Liver (tissue), 9 donors: ENCODE data around the gene RAB27A. TPM values are rescaled to one million over a fixed set of nuclear protein-coding genes. Genes with fewer than 3 reads are reported as not detected.

Experiments
- DNase-seq: peaks from one replicate; pipeline ENCODE4 v3.0.0-alpha.2; 2017; ENCODE audit warnings: low spot score
- H3K27ac ChIP-seq, 2 donors: one replicate each; pipeline ENCODE4 v1.7.0; 2013; ENCODE audit warnings: inconsistent platforms in 2 of 2, low read length in 2 of 2, control low read depth in 1 of 2, low read depth in 1 of 2, mild to moderate bottlenecking in 1 of 2
- H3K27me3 ChIP-seq, 4 donors: one replicate each; pipeline versions ENCODE4 v1.6.1 to v1.7.0; 2013; ENCODE audit warnings: low read length in 3 of 4, inconsistent platforms in 1 of 4, mild to moderate bottlenecking in 1 of 4, moderate library complexity in 1 of 4; ENCODE audit not compliant: control insufficient read depth in 4 of 4, insufficient read depth in 4 of 4
- H3K36me3 ChIP-seq, 4 donors: one replicate each; pipeline versions ENCODE4 v1.6.1 to v1.7.0; 2013; ENCODE audit warnings: low read length in 3 of 4, mild to moderate bottlenecking in 3 of 4, low read depth in 1 of 4, moderate library complexity in 1 of 4; ENCODE audit not compliant: control insufficient read depth in 4 of 4, insufficient read depth in 3 of 4
- H3K4me1 ChIP-seq, 4 donors: one replicate each; pipeline versions ENCODE4 v1.6.1 to v1.7.0; 2013; ENCODE audit warnings: low read length in 3 of 4, mild to moderate bottlenecking in 3 of 4, moderate library complexity in 1 of 4; ENCODE audit not compliant: control insufficient read depth in 4 of 4, insufficient read depth in 4 of 4
- H3K4me3 ChIP-seq, 3 donors: one replicate each; pipeline versions ENCODE4 v1.6.1 to v1.7.0; 2013; ENCODE audit warnings: low read length in 3 of 3, control low read depth in 1 of 3, low read depth in 1 of 3, mild to moderate bottlenecking in 1 of 3
- H3K9ac ChIP-seq, 2 donors: one replicate each; pipeline ENCODE4 v1.7.0; 2013; ENCODE audit warnings: low read length in 2 of 2, mild to moderate bottlenecking in 2 of 2, moderate library complexity in 2 of 2, control low read depth in 1 of 2, low read depth in 1 of 2
- H3K9me3 ChIP-seq, 4 donors: one replicate each; pipeline versions ENCODE4 v1.6.1 to v1.7.0; 2013; ENCODE audit warnings: low read length in 3 of 4; ENCODE audit not compliant: control insufficient read depth in 4 of 4
- EGR1 ChIP-seq, 2 donors: IDR thresholded peaks; 2 replicates each; pipeline ENCODE4 v1.6.1; 2016 to 2018; ENCODE audit warnings: antibody characterized with exemption in 2 of 2, low read depth in 2 of 2
- FOXA1 ChIP-seq: IDR thresholded peaks from 2 replicates; pipeline ENCODE4 v1.6.1; 2016; ENCODE audit warnings: antibody characterized with exemption
- FOXA2 ChIP-seq: IDR thresholded peaks from 2 replicates; pipeline ENCODE4 v1.6.1; 2016; ENCODE audit warnings: antibody characterized with exemption
- GABPA ChIP-seq, 2 donors: IDR thresholded peaks in 1 of 2; conservative IDR thresholded peaks in 1 of 2; 2 replicates each; pipeline ENCODE4 v1.6.1; 2016; ENCODE audit warnings: antibody characterized with exemption in 2 of 2, mild to moderate bottlenecking in 1 of 2, moderate library complexity in 1 of 2
- JUND ChIP-seq, 2 donors: IDR thresholded peaks; 2 replicates each; pipeline ENCODE4 v1.6.1; 2016; ENCODE audit warnings: antibody characterized with exemption in 2 of 2
- RXRA ChIP-seq, 2 donors: IDR thresholded peaks; 2 replicates each; pipeline ENCODE4 v1.6.1; 2017 to 2018; ENCODE audit warnings: antibody characterized with exemption in 2 of 2, mild to moderate bottlenecking in 1 of 2
- SP1 ChIP-seq: IDR thresholded peaks from 2 replicates; pipeline ENCODE4 v1.6.1; 2018; ENCODE audit warnings: antibody characterized with exemption, mild to moderate bottlenecking
- YY1 ChIP-seq: IDR thresholded peaks from 2 replicates; pipeline ENCODE4 v1.6.1; 2016; ENCODE audit warnings: antibody characterized with exemption, mild to moderate bottlenecking
- WGBS: extraction: QIAGEN DNeasy Blood & Tissue Kit; methylation state at CpG from one replicate; pipeline ENCODE4 v1.1.7; 2013; 5-methylcytosine and 5-hydroxymethylcytosine counted together
- polyA plus RNA-seq, 2 donors: library from polyadenylated mRNA; stranded (reverse) in 1 of 2; unstranded in 1 of 2; fragments of 200-250 nt in 1 of 2; fragments of >200 nt in 1 of 2; fragmentation: Nextera tagmentation in 1 of 2; extraction: Ambion mirVana in 1 of 2; gene quantifications; one replicate each; pipeline versions ENCODE4 v1.2.1 to v1.2.3, GENCODE V29; 2013 to 2015
- total RNA-seq, 2 donors: library from RNA; depleted of rRNA; stranded (reverse); fragments of >200 nt; gene quantifications; one replicate each; pipeline ENCODE4 v1.2.3, GENCODE V29; 2014
- TF ChIP-seq, protein P1 (sequence below): IDR thresholded peaks from 2 replicates; pipeline ENCODE4 v1.6.1; 2016; ENCODE audit warnings: antibody characterized with exemption, mild to moderate bottlenecking
- TF ChIP-seq, protein P2 (sequence below): IDR thresholded peaks from 2 replicates; pipeline ENCODE4 v1.6.1; 2016; ENCODE audit warnings: antibody characterized with exemption
- donor health status: healthy.
- donor health status: healthy.
- donor health status: healthy.
- donor health status: healthy.
- donor health status: healthy.

RAB27A gene
- total and polyA plus RNA-seq, 4 donors, result 6.4 to 30.8 (median 24.9) TPM

DNA sequence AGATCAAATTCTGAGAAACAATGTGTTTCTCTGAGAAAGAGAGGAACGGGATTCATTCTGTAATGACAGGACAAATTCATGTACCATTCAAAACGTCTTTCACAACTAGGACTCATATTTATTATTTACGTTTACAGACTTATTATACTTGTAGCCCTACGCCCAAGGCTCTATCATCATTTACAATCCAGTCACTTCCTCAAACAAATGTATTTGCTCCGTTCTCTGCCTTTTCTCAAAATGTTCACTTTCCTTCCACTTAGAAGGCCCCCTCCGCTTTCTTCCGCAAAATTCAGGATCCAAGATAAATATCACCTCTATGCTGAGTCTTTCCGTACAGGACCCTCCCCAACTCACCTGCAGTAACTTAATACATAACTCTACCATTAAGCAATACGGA, 93.6 kb downstream of the RAB27A start:
- Histone ChIP-seq H3K36me3 (peaks cover 0 to 14% (median 7%) of the 10 kb centered on the region in 4 donors), H3K4me1 (peaks cover 5 to 30% (median 20%) of the 10 kb centered on the region in 4 donors), H3K9me3 (no peaks in the 10 kb centered on the region), H3K27ac (peak overlapping the region; percentile 93 to 96), H3K9ac (peak overlapping the region; percentile 88 to 99), H3K4me3 (peak overlapping the region; percentile 81 to 99 (median 91)), H3K27me3 (no peaks in the 10 kb centered on the region)
- TF ChIP-seq, protein P1, sequence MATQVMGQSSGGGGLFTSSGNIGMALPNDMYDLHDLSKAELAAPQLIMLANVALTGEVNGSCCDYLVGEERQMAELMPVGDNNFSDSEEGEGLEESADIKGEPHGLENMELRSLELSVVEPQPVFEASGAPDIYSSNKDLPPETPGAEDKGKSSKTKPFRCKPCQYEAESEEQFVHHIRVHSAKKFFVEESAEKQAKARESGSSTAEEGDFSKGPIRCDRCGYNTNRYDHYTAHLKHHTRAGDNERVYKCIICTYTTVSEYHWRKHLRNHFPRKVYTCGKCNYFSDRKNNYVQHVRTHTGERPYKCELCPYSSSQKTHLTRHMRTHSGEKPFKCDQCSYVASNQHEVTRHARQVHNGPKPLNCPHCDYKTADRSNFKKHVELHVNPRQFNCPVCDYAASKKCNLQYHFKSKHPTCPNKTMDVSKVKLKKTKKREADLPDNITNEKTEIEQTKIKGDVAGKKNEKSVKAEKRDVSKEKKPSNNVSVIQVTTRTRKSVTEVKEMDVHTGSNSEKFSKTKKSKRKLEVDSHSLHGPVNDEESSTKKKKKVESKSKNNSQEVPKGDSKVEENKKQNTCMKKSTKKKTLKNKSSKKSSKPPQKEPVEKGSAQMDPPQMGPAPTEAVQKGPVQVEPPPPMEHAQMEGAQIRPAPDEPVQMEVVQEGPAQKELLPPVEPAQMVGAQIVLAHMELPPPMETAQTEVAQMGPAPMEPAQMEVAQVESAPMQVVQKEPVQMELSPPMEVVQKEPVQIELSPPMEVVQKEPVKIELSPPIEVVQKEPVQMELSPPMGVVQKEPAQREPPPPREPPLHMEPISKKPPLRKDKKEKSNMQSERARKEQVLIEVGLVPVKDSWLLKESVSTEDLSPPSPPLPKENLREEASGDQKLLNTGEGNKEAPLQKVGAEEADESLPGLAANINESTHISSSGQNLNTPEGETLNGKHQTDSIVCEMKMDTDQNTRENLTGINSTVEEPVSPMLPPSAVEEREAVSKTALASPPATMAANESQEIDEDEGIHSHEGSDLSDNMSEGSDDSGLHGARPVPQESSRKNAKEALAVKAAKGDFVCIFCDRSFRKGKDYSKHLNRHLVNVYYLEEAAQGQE, result no peak
- no peak for TF ChIP-seq EGR1 (IDR thresholded peaks at IDR 0.05; ENCODE audit: low read depth in 2 of 2)
- no peak for TF ChIP-seq SP1
- TF ChIP-seq FOXA2, result no peak
- no peak for TF ChIP-seq RXRA (IDR thresholded peaks at IDR 0.05)
- no peak for TF ChIP-seq FOXA1
- TF ChIP-seq, protein P2, sequence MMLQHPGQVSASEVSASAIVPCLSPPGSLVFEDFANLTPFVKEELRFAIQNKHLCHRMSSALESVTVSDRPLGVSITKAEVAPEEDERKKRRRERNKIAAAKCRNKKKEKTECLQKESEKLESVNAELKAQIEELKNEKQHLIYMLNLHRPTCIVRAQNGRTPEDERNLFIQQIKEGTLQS, result no peak
- DNase-seq, result no peak
- WGBS, result 2% methylated on average over 9 of the region's 9 CpGs

DNA sequence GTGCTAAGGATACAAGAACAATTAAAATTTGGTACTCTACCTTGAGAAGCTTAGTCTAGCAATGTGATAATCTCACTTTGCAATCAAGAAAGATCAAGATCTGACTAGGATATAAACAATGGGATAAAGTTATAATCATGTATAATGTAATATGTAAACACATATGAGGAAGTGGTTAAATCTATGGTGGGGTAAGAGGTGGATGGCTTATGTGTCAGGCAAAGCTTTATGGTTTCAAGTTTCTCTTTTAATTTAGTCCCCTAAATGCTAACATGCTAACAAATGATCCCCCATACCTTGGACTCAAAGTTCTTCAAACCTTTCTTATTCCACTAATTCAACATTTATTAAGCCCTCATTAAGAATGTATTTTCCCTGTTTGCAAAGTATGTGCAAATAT, 95.4 kb downstream of the RAB27A start:
- Histone ChIP-seq H3K9ac (no peak overlapping the region), H3K9me3 (no peaks in the 10 kb centered on the region), H3K36me3 (peaks cover 4 to 25% (median 14%) of the 10 kb centered on the region in 4 donors), H3K27me3 (no peaks in the 10 kb centered on the region), H3K4me1 (peaks cover 5 to 30% (median 20%) of the 10 kb centered on the region in 4 donors), H3K4me3 (no peak overlapping the region), H3K27ac (no peak overlapping the region)
- TF ChIP-seq FOXA2 (no peak), RXRA (IDR thresholded peaks at IDR 0.05) (no peak), YY1 (no peak), EGR1 (IDR thresholded peaks at IDR 0.05; ENCODE audit: low read depth in 2 of 2) (no peak)
- TF ChIP-seq, protein P1, result no peak
- no peak for DNase-seq

DNA sequence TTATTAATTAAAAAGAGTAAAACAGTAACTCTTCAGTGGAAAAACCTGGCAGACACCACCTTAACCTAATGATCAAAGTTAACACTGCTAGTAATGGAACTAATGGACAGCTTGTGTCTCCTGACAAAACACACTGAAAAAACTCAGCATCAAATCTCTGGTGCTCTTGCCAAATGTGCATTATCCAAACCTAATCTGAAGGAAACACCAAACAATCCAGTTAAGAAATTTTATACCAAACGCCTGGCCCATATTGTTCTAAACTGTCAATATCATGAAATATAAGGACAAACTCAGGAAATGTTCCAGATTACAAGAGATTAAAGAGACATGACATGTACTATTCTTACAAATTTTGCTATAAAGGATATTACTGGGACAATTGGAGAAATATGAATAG, 103.3 kb downstream of the RAB27A start:
- DNase-seq, result no peak
- H3K9me3 ChIP-seq, result no peaks in the 10 kb centered on the region
- no peaks in the 10 kb centered on the region for H3K4me1 ChIP-seq
- no peak for TF ChIP-seq GABPA (IDR thresholded peaks at IDR 0.05 in 1 of 2, conservative IDR thresholded peaks at IDR 0.05 in 1 of 2)
- TF ChIP-seq YY1, result no peak
- TF ChIP-seq, protein P2, result no peak
- TF ChIP-seq JUND (IDR thresholded peaks at IDR 0.05), result no peak
- peaks cover 13 to 49% (median 39%) of the 10 kb centered on the region in 4 donors for H3K36me3 ChIP-seq
- no peak overlapping the region for H3K4me3 ChIP-seq
- H3K27me3 ChIP-seq, result no peaks in the 10 kb centered on the region
- WGBS, result 78% methylated on average over 1 of the region's 1 CpG
- no peak overlapping the region for H3K9ac ChIP-seq
- no peak overlapping the region for H3K27ac ChIP-seq
